Neutrophil (primary cell): ENCODE data around the gene OTOP1.
"Not testable (repeated sequence)": the region's sequence is repeated elsewhere in the genome, so short reads cannot be mapped to it uniquely, and the experiment has no call there.

Experiments
- H3K27ac ChIP-seq: fragments of 200-600 bp; sonication (generic); 2 replicates; pipeline ENCODE4 v1.5.1; 2016; ENCODE audit warnings: mild to moderate bottlenecking, moderate library complexity
- H3K27me3 ChIP-seq: fragments of 200-600 bp; sonication (generic); 2 replicates; pipeline ENCODE4 v1.6.0; 2016; ENCODE audit warnings: mild to moderate bottlenecking
- H3K36me3 ChIP-seq: fragments of 200-600 bp; sonication (generic); 2 replicates; pipeline ENCODE4 v1.5.1; 2017
- H3K4me1 ChIP-seq, 2 experiments: fragments of 200-600 bp in 1 of 2; sonication (generic) in 1 of 2; 1 replicate in 1 of 2; 2 replicates in 1 of 2; pipeline versions ENCODE4 v1.5.1 to v1.6.1; 2013 to 2016; ENCODE audit warnings: low read depth in 1 of 2, low read length in 1 of 2, mild to moderate bottlenecking in 1 of 2, moderate library complexity in 1 of 2; ENCODE audit not compliant: control insufficient read depth in 1 of 2, insufficient read depth in 1 of 2
- H3K4me3 ChIP-seq, 2 experiments: fragments of 200-600 bp in 1 of 2; sonication (generic) in 1 of 2; 1 replicate in 1 of 2; 2 replicates in 1 of 2; pipeline ENCODE4 v1.5.1; 2013 to 2016; ENCODE audit warnings: low read depth in 1 of 2, low read length in 1 of 2, mild to moderate bottlenecking in 1 of 2, moderate library complexity in 1 of 2
- H3K9me3 ChIP-seq: fragments of 200-600 bp; sonication (generic); 2 replicates; pipeline ENCODE4 v1.5.1; 2016

Gene OTOP1

GRCh38 chr4:4145622-4146021, 81.1 kb downstream of the OTOP1 start:
- H3K36me3 ChIP-seq, H3K4me3 ChIP-seq, H3K4me1 ChIP-seq, H3K27ac ChIP-seq, H3K9me3 ChIP-seq: not testable (repeated sequence)
- H3K27me3 ChIP-seq, result peaks cover 40% of the 10 kb centered on the region

GRCh38 chr4:4143376-4143775, 83.4 kb downstream of the OTOP1 start:
- H3K27ac ChIP-seq, H3K4me3 ChIP-seq, H3K9me3 ChIP-seq, H3K36me3 ChIP-seq, H3K4me1 ChIP-seq: not testable (repeated sequence)
- H3K27me3 ChIP-seq, result peaks cover 40% of the 10 kb centered on the region

GRCh38 chr4:4142679-4143078, 84.0 kb downstream of the OTOP1 start:
- H3K27ac ChIP-seq, H3K36me3 ChIP-seq, H3K4me1 ChIP-seq, H3K9me3 ChIP-seq, H3K4me3 ChIP-seq: not testable (repeated sequence)
- peaks cover 40% of the 10 kb centered on the region for H3K27me3 ChIP-seq

GRCh38 chr4:4141186-4141585, 85.5 kb downstream of the OTOP1 start:
- H3K27ac ChIP-seq, H3K36me3 ChIP-seq: not testable (repeated sequence)

More at GRCh38 chr4:4141186-4141585, 85.5 kb downstream of the OTOP1 start:
- not testable (repeated sequence) for H3K4me3 ChIP-seq, H3K4me1 ChIP-seq, H3K9me3 ChIP-seq
- peaks cover 40% of the 10 kb centered on the region for H3K27me3 ChIP-seq
